Endodermal cell (in vitro differentiated cells): ENCODE measurements around the gene MSRB2. TPM values are rescaled to one million over a fixed set of nuclear protein-coding genes. Genes with fewer than 3 reads are reported as not detected.

Experiments
- DNase-seq: peaks from one replicate; pipeline ENCODE4 v3.0.0-alpha.2; 2017
- H3K27ac ChIP-seq: 2 replicates; pipeline ENCODE4 v1.5.1; 2013; ENCODE audit warnings: mild to moderate bottlenecking, low read depth, low read length, moderate library complexity
- H3K27me3 ChIP-seq: 2 replicates; pipeline ENCODE4 v1.6.1; 2013; ENCODE audit warnings: mild to moderate bottlenecking, low read length, moderate library complexity; ENCODE audit not compliant: insufficient read depth, control insufficient read depth, poor library complexity, severe bottlenecking
- H3K36me3 ChIP-seq: 2 replicates; pipeline ENCODE4 v1.7.0; 2013; ENCODE audit warnings: mild to moderate bottlenecking, low read length, moderate library complexity; ENCODE audit not compliant: control insufficient read depth, insufficient read depth
- H3K4me1 ChIP-seq: one replicate; pipeline ENCODE4 v1.7.0; 2013; ENCODE audit warnings: low read length; ENCODE audit not compliant: control insufficient read depth, insufficient read depth
- H3K4me3 ChIP-seq: 2 replicates; pipeline ENCODE4 v1.5.1; 2013; ENCODE audit warnings: mild to moderate bottlenecking, low read length, moderate library complexity
- H3K9ac ChIP-seq: 2 replicates; pipeline ENCODE4 v1.6.1; 2013; ENCODE audit warnings: mild to moderate bottlenecking, low read length, moderate library complexity; ENCODE audit not compliant: poor library complexity, severe bottlenecking; ENCODE audit errors: extremely low read depth
- H3K9me3 ChIP-seq: 2 replicates; pipeline ENCODE4 v1.6.1; 2013; ENCODE audit warnings: mild to moderate bottlenecking, low read length, moderate library complexity; ENCODE audit not compliant: control insufficient read depth
- H3K27ac Mint-ChIP-seq: 2 replicates; pipeline ENCODE4 v1.8.0; 2020; ENCODE audit warnings: mixed read lengths
- H3K27me3 Mint-ChIP-seq: 2 replicates; pipeline ENCODE4 v1.8.0; 2021; ENCODE audit warnings: mild to moderate bottlenecking, mixed read lengths; ENCODE audit not compliant: insufficient read depth
- H3K36me3 Mint-ChIP-seq: 2 replicates; pipeline ENCODE4 v1.8.0; 2020; ENCODE audit warnings: low read depth, mixed read lengths
- H3K4me1 Mint-ChIP-seq: 2 replicates; pipeline ENCODE4 v1.8.0; 2020; ENCODE audit warnings: mixed read lengths
- H3K4me3 Mint-ChIP-seq: 2 replicates; pipeline ENCODE4 v1.8.0; 2020; ENCODE audit warnings: mild to moderate bottlenecking, moderate library complexity, mixed read lengths
- H3K9me3 Mint-ChIP-seq: 2 replicates; pipeline ENCODE4 v1.8.0; 2020; ENCODE audit warnings: mild to moderate bottlenecking, mixed read lengths
- CTCF ChIP-seq: fragments of 200-600 bp; sonication (generic); conservative IDR thresholded peaks from 2 replicates; pipeline ENCODE4 v1.5.0; 2021; ENCODE audit warnings: antibody characterized with exemption, mild to moderate bottlenecking
- WGBS, 2 experiments: methylation state at CpG; one replicate each; pipeline versions ENCODE4 v1.1.5 to v1.1.7; 2013; ENCODE audit warnings: missing lambda C conversion rate in 2 of 2, mixed read lengths in 1 of 2; ENCODE audit not compliant: insufficient coverage in 1 of 2, insufficient read length in 1 of 2; 5-methylcytosine and 5-hydroxymethylcytosine counted together
- total RNA-seq, 2 donors: library from RNA; stranded (reverse); fragmentation: NEBNext Ultra II Directional in 1 of 2; extraction: Animal tissue kit (Norgen Biotek cat#: 25700) in 1 of 2; gene quantifications; 2 replicates in 1 of 2; 3 replicates in 1 of 2; pipeline ENCODE4 v1.2.1, GENCODE V29; 2021

Gene MSRB2
- total RNA-seq, 2 donors from 2014 or later: 40.4 to 42.5 TPM

GRCh38 chr10:23058366-23058765, 37.0 kb upstream of the MSRB2 start:
- no peaks in the 10 kb centered on the region for H3K4me1 ChIP-seq
- no peak for TF ChIP-seq CTCF
- H3K4me3 ChIP-seq: no peak overlapping the region
- Mint-ChIP-seq H3K9me3 (peaks cover 19% of the 10 kb centered on the region), H3K27ac (no peak overlapping the region), H3K36me3 (no peaks in the 10 kb centered on the region), H3K4me3 (no peak overlapping the region), H3K27me3 (peaks cover 5% of the 10 kb centered on the region), H3K4me1 (peaks cover 13% of the 10 kb centered on the region)
- H3K9ac ChIP-seq: no peak overlapping the region
- H3K9me3 ChIP-seq: no peaks in the 10 kb centered on the region
- 58 to 73% methylated on average over 2 of the region's 3 CpGs for WGBS, 2 experiments
- no peak for DNase-seq
- H3K27ac ChIP-seq: no peak overlapping the region
- no peaks in the 10 kb centered on the region for H3K27me3 ChIP-seq
- no peaks in the 10 kb centered on the region for H3K36me3 ChIP-seq

GRCh38 chr10:23060918-23061317, 34.5 kb upstream of the MSRB2 start:
- Histone ChIP-seq H3K27me3 (no peaks in the 10 kb centered on the region), H3K36me3 (no peaks in the 10 kb centered on the region), H3K4me3 (no peak overlapping the region), H3K4me1 (no peaks in the 10 kb centered on the region), H3K9ac (no peak overlapping the region), H3K27ac (no peak overlapping the region), H3K9me3 (no peaks in the 10 kb centered on the region)
- DNase-seq: no peak
- Mint-ChIP-seq H3K36me3 (no peaks in the 10 kb centered on the region), H3K4me3 (no peak overlapping the region), H3K27ac (no peak overlapping the region), H3K27me3 (peaks cover 5% of the 10 kb centered on the region), H3K4me1 (peaks cover 5% of the 10 kb centered on the region), H3K9me3 (peaks cover 19% of the 10 kb centered on the region)
- no peak for TF ChIP-seq CTCF
- 54 to 75% methylated on average over 1 to 2 of the region's 2 CpGs for WGBS, 2 experiments

GRCh38 chr10:23063045-23063972, 32.1 kb upstream of the MSRB2 start:
- H3K9me3 Mint-ChIP-seq: peaks cover 19% of the 10 kb centered on the region
- H3K4me1 ChIP-seq: no peaks in the 10 kb centered on the region
- no peak for TF ChIP-seq CTCF
- no peak overlapping the region for H3K9ac ChIP-seq
- WGBS, 2 experiments: 71 to 73% methylated on average over 17 to 20 of the region's 20 CpGs
- H3K4me3 Mint-ChIP-seq: no peak overlapping the region
- no peak for DNase-seq
- no peaks in the 10 kb centered on the region for H3K36me3 ChIP-seq
- no peak overlapping the region for H3K4me3 ChIP-seq
- peaks cover 1% of the 10 kb centered on the region for H3K27me3 Mint-ChIP-seq
- H3K36me3 Mint-ChIP-seq: no peaks in the 10 kb centered on the region
- no peaks in the 10 kb centered on the region for H3K27me3 ChIP-seq
- peaks cover 2% of the 10 kb centered on the region for H3K4me1 Mint-ChIP-seq
- H3K27ac ChIP-seq: no peak overlapping the region
- no peak overlapping the region for H3K27ac Mint-ChIP-seq
- no peaks in the 10 kb centered on the region for H3K9me3 ChIP-seq
